ENCODE measurements around the gene RAB1B. TPM values are rescaled to one million over a fixed set of nuclear protein-coding genes. Genes with fewer than 3 reads are reported as not detected.
"Not testable (repeated sequence)": the region's sequence is repeated elsewhere in the genome, so short reads cannot be mapped to it uniquely, and the experiment has no call there.

The RAB1B gene
- total RNA-seq, 2 donors from 2014 or later: 139 to 146 TPM

- no peak overlapping the region for H3K27ac Mint-ChIP-seq
- no peaks in the 10 kb centered on the region for H3K9me3 Mint-ChIP-seq
- no peaks in the 10 kb centered on the region for H3K36me3 Mint-ChIP-seq
- peaks cover 22 to 25% of the 10 kb centered on the region in 2 donors for H3K27me3 Mint-ChIP-seq
- H3K4me1 Mint-ChIP-seq (ENCODE audit: low read depth in 2 of 2): peaks cover 15 to 18% of the 10 kb centered on the region in 2 donors
- DNase-seq (ENCODE audit: low spot score) (no peak), ATAC-seq (no peak)
- no peak overlapping the region for H3K4me3 Mint-ChIP-seq
Observed at GRCh38 chr11:66294626-66295620, 26.5 kb downstream of the RAB1B start.

GRCh38 chr11:66297610-66298009 is 29.2 kb downstream of the RAB1B start:
- DNase-seq (ENCODE audit: low spot score) (no peak), ATAC-seq (no peak)
- Mint-ChIP-seq H3K27ac (no peak overlapping the region), H3K9me3 (no peaks in the 10 kb centered on the region), H3K27me3 (peaks cover 11 to 16% of the 10 kb centered on the region in 2 donors), H3K36me3 (no peaks in the 10 kb centered on the region), H3K4me3 (no peak overlapping the region), H3K4me1 (ENCODE audit: low read depth in 2 of 2) (peaks cover 3 to 4% of the 10 kb centered on the region in 2 donors)

GRCh38 chr11:66299186-66299585 is 30.7 kb downstream of the RAB1B start:
- Mint-ChIP-seq H3K9me3 (no peaks in the 10 kb centered on the region), H3K27ac (no peak overlapping the region), H3K4me3 (no peak overlapping the region), H3K36me3 (no peaks in the 10 kb centered on the region), H3K27me3 (peaks cover 0 to 8% of the 10 kb centered on the region in 2 donors), H3K4me1 (ENCODE audit: low read depth in 2 of 2) (no peaks in the 10 kb centered on the region)
- ATAC-seq (no peak), DNase-seq (ENCODE audit: low spot score) (no peak)

GRCh38 chr11:66302656-66303055 is 34.2 kb downstream of the RAB1B start:
- Mint-ChIP-seq H3K27me3 (peaks cover 0 to 4% of the 10 kb centered on the region in 2 donors), H3K4me3 (no peak overlapping the region), H3K4me1 (ENCODE audit: low read depth in 2 of 2) (no peaks in the 10 kb centered on the region), H3K36me3 (no peaks in the 10 kb centered on the region), H3K9me3 (no peaks in the 10 kb centered on the region), H3K27ac (peak overlapping the region in 1 of 2 donors; percentile 35)
- ATAC-seq (no peak), DNase-seq (ENCODE audit: low spot score) (no peak)

GRCh38 chr11:66309475-66309874 is 41.0 kb downstream of the RAB1B start:
- ATAC-seq (no peak), DNase-seq (ENCODE audit: low spot score) (no peak)
- H3K9me3 Mint-ChIP-seq: no peaks in the 10 kb centered on the region
- peak overlapping the region in 1 of 2 donors; percentile 34 for H3K27ac Mint-ChIP-seq
- H3K36me3 Mint-ChIP-seq: no peaks in the 10 kb centered on the region
- H3K27me3 Mint-ChIP-seq: peaks cover 0 to 2% of the 10 kb centered on the region in 2 donors
- H3K4me1 Mint-ChIP-seq (ENCODE audit: low read depth in 2 of 2): peaks cover 11% of the 10 kb centered on the region in 2 donors
- no peak overlapping the region for H3K4me3 Mint-ChIP-seq

- peak; percentile 32 for DNase-seq (ENCODE audit: low spot score)
- H3K9me3 Mint-ChIP-seq: no peaks in the 10 kb centered on the region
- peaks cover 12 to 14% of the 10 kb centered on the region in 2 donors for H3K4me1 Mint-ChIP-seq (ENCODE audit: low read depth in 2 of 2)
- H3K27ac Mint-ChIP-seq: no peak overlapping the region
- no peak overlapping the region for H3K4me3 Mint-ChIP-seq
- ATAC-seq: no peak
- H3K36me3 Mint-ChIP-seq: no peaks in the 10 kb centered on the region
- peaks cover 2 to 4% of the 10 kb centered on the region in 2 donors for H3K27me3 Mint-ChIP-seq
Observed at GRCh38 chr11:66310324-66310723, 41.9 kb downstream of the RAB1B start.

- not testable (repeated sequence) for H3K36me3 Mint-ChIP-seq, H3K27me3 Mint-ChIP-seq, H3K9me3 Mint-ChIP-seq, ATAC-seq, H3K4me3 Mint-ChIP-seq
- peaks cover 14 to 16% of the 10 kb centered on the region in 2 donors for H3K4me1 Mint-ChIP-seq (ENCODE audit: low read depth in 2 of 2)
- DNase-seq (ENCODE audit: low spot score): peak; percentile 5
- H3K27ac Mint-ChIP-seq: peak overlapping the region in 1 of 2 donors; percentile 77
Observed at GRCh38 chr11:66310803-66311440, 42.5 kb downstream of the RAB1B start.

GRCh38 chr11:66311470-66311964 is 43.1 kb downstream of the RAB1B start:
- Mint-ChIP-seq H3K4me3 (peak overlapping the region; percentile 89), H3K9me3 (no peaks in the 10 kb centered on the region), H3K4me1 (ENCODE audit: low read depth in 2 of 2) (peaks cover 14 to 16% of the 10 kb centered on the region in 2 donors), H3K36me3 (no peaks in the 10 kb centered on the region), H3K27ac (peak overlapping the region; percentile 74 to 77), H3K27me3 (peaks cover 7 to 12% of the 10 kb centered on the region in 2 donors)
- DNase-seq (ENCODE audit: low spot score) (no peak), ATAC-seq (no peak)

GRCh38 chr11:66311965-66312548 is 43.6 kb downstream of the RAB1B start:
- peak; percentile 88 to 90 for ATAC-seq
- peak overlapping the region; percentile 89 for H3K4me3 Mint-ChIP-seq
- H3K4me1 Mint-ChIP-seq (ENCODE audit: low read depth in 2 of 2): peaks cover 14 to 16% of the 10 kb centered on the region in 2 donors
- peaks cover 7 to 12% of the 10 kb centered on the region in 2 donors for H3K27me3 Mint-ChIP-seq
- H3K27ac Mint-ChIP-seq: peak overlapping the region; percentile 74 to 77
- H3K9me3 Mint-ChIP-seq: no peaks in the 10 kb centered on the region
- no peaks in the 10 kb centered on the region for H3K36me3 Mint-ChIP-seq
- DNase-seq (ENCODE audit: low spot score): peak; percentile 92

GRCh38 chr11:66312549-66313320 is 44.3 kb downstream of the RAB1B start:
- Mint-ChIP-seq H3K9me3 (no peaks in the 10 kb centered on the region), H3K27me3 (peaks cover 10 to 12% of the 10 kb centered on the region in 2 donors), H3K27ac (peak overlapping the region; percentile 74 to 77), H3K36me3 (no peaks in the 10 kb centered on the region), H3K4me3 (peak overlapping the region; percentile 89), H3K4me1 (ENCODE audit: low read depth in 2 of 2) (peaks cover 16 to 19% of the 10 kb centered on the region in 2 donors)
- ATAC-seq: peak; percentile 87 to 90
- peak; percentile 97 for DNase-seq (ENCODE audit: low spot score)

- H3K9me3 Mint-ChIP-seq: no peaks in the 10 kb centered on the region
- DNase-seq (ENCODE audit: low spot score): peak; percentile 54
- ATAC-seq: no peak
- H3K4me3 Mint-ChIP-seq: peak overlapping the region; percentile 89
- peaks cover 17 to 24% of the 10 kb centered on the region in 2 donors for H3K4me1 Mint-ChIP-seq (ENCODE audit: low read depth in 2 of 2)
- no peaks in the 10 kb centered on the region for H3K36me3 Mint-ChIP-seq
- H3K27ac Mint-ChIP-seq: peak overlapping the region in 1 of 2 donors; percentile 43
- H3K27me3 Mint-ChIP-seq: peaks cover 12 to 13% of the 10 kb centered on the region in 2 donors
Observed at GRCh38 chr11:66313321-66314185, 45.1 kb downstream of the RAB1B start.

GRCh38 chr11:66314186-66314501 is 45.7 kb downstream of the RAB1B start:
- peak overlapping the region; percentile 52 for H3K4me3 Mint-ChIP-seq
- peak overlapping the region in 1 of 2 donors; percentile 43 for H3K27ac Mint-ChIP-seq
- DNase-seq (ENCODE audit: low spot score) (no peak), ATAC-seq (no peak)
- peaks cover 18 to 19% of the 10 kb centered on the region in 2 donors for H3K27me3 Mint-ChIP-seq
- peaks cover 23 to 30% of the 10 kb centered on the region in 2 donors for H3K4me1 Mint-ChIP-seq (ENCODE audit: low read depth in 2 of 2)
- no peaks in the 10 kb centered on the region for H3K9me3 Mint-ChIP-seq
- no peaks in the 10 kb centered on the region for H3K36me3 Mint-ChIP-seq
